HEK293T (cell line): ENCODE data around the gene COG2.

Experiments
- ARNT ChIP-seq: fragments of 450-650 bp; IDR thresholded peaks from 2 replicates; pipeline ENCODE4 v1.6.1; 2017; ENCODE audit warnings: mild to moderate bottlenecking
- BHLHE40 ChIP-seq: fragments of 450-650 bp; IDR thresholded peaks from 2 replicates; pipeline ENCODE4 v1.6.1; 2016; ENCODE audit warnings: mild to moderate bottlenecking, moderate library complexity, borderline replicate concordance
- CTBP1 ChIP-seq: fragments of 450-650 bp; IDR thresholded peaks from 2 replicates; pipeline ENCODE4 v1.6.1; 2016; ENCODE audit warnings: borderline replicate concordance
- ELF4 ChIP-seq: fragments of 450-650 bp; IDR thresholded peaks from 2 replicates; pipeline ENCODE4 v1.6.1; 2017; ENCODE audit warnings: antibody characterized with exemption
- FOXA1 ChIP-seq: fragments of 450-650 bp; IDR thresholded peaks from 2 replicates; pipeline ENCODE4 v1.6.1; 2016; ENCODE audit warnings: mild to moderate bottlenecking
- FOXK2 ChIP-seq: fragments of 450-650 bp; IDR thresholded peaks from 2 replicates; pipeline ENCODE4 v1.6.1; 2016; ENCODE audit warnings: mild to moderate bottlenecking
- FOXM1 ChIP-seq: fragments of 450-650 bp; IDR thresholded peaks from 2 replicates; pipeline ENCODE4 v1.6.1; 2017; ENCODE audit warnings: mild to moderate bottlenecking, borderline replicate concordance
- L3MBTL2 ChIP-seq: fragments of 450-650 bp; conservative IDR thresholded peaks from 2 replicates; pipeline ENCODE4 v1.6.1; 2016; ENCODE audit warnings: mild to moderate bottlenecking
- NFRKB ChIP-seq: fragments of 450-650 bp; IDR thresholded peaks from 2 replicates; pipeline ENCODE4 v1.6.1; 2016; ENCODE audit warnings: mild to moderate bottlenecking, moderate library complexity
- PKNOX1 ChIP-seq: fragments of 450-650 bp; IDR thresholded peaks from 2 replicates; pipeline ENCODE4 v1.6.1; 2016
- SP1 ChIP-seq: fragments of 450-650 bp; IDR thresholded peaks from 2 replicates; pipeline ENCODE4 v1.6.1; 2017
- SUZ12 ChIP-seq: fragments of 450-650 bp; IDR thresholded peaks from 2 replicates; pipeline ENCODE4 v1.6.1; 2016; ENCODE audit warnings: mild to moderate bottlenecking
- TARDBP ChIP-seq: fragments of 450-650 bp; IDR thresholded peaks from 2 replicates; pipeline ENCODE4 v1.6.1; 2016
- ZNF384 ChIP-seq: fragments of 450-650 bp; IDR thresholded peaks from 2 replicates; pipeline ENCODE4 v1.6.1; 2016

GRCh38 chr1:230730977-230731376 lies 88.7 kb downstream of the COG2 start:
- TF ChIP-seq PKNOX1 (no peak), FOXM1 (no peak), FOXK2 (no peak), SP1 (no peak), ELF4 (no peak), SUZ12 (no peak), ZNF384 (no peak), ARNT (no peak), BHLHE40 (no peak), NFRKB (no peak), TARDBP (no peak), FOXA1 (no peak), CTBP1 (no peak), L3MBTL2 (no peak)
